Measurements from ENCODE around the gene SNAI1. TPM values are rescaled to one million over a fixed set of nuclear protein-coding genes. Genes with fewer than 3 reads are reported as not detected.

The SNAI1 gene
- total RNA-seq, 1 donor from 2014 or later, result 3.9 TPM

- Mint-ChIP-seq H3K4me3 (ENCODE audit: unreplicated experiment) (peak overlapping the region; percentile 81), H3K36me3 (ENCODE audit: unreplicated experiment) (no peaks in the 10 kb centered on the region), H3K27me3 (ENCODE audit: unreplicated experiment) (peaks cover 3% of the 10 kb centered on the region), H3K9me3 (ENCODE audit: unreplicated experiment) (peaks cover 5% of the 10 kb centered on the region), H3K4me1 (ENCODE audit: low read depth, unreplicated experiment) (peaks cover 31% of the 10 kb centered on the region), H3K27ac (ENCODE audit: unreplicated experiment) (no peak overlapping the region)
- no peak for TF ChIP-seq CTCF (IDR thresholded peaks at IDR 0.05; ENCODE audit: partially characterized antibody, unreplicated experiment)
- no peak for DNase-seq
Measured at GRCh38 chr20:49984426-49985153, 1.8 kb downstream of the SNAI1 start.

GRCh38 chr20:49985157-49985556 lies 2.4 kb downstream of the SNAI1 start:
- Mint-ChIP-seq H3K36me3 (ENCODE audit: unreplicated experiment) (no peaks in the 10 kb centered on the region), H3K4me3 (ENCODE audit: unreplicated experiment) (peak overlapping the region; percentile 42), H3K27ac (ENCODE audit: unreplicated experiment) (no peak overlapping the region), H3K4me1 (ENCODE audit: low read depth, unreplicated experiment) (peaks cover 33% of the 10 kb centered on the region), H3K27me3 (ENCODE audit: unreplicated experiment) (peaks cover 3% of the 10 kb centered on the region), H3K9me3 (ENCODE audit: unreplicated experiment) (peaks cover 5% of the 10 kb centered on the region)
- DNase-seq, result no peak
- TF ChIP-seq CTCF (IDR thresholded peaks at IDR 0.05; ENCODE audit: partially characterized antibody, unreplicated experiment), result no peak

- DNase-seq, result no peak
- Mint-ChIP-seq H3K27ac (ENCODE audit: unreplicated experiment) (no peak overlapping the region), H3K27me3 (ENCODE audit: unreplicated experiment) (peaks cover 2% of the 10 kb centered on the region), H3K36me3 (ENCODE audit: unreplicated experiment) (no peaks in the 10 kb centered on the region), H3K4me3 (ENCODE audit: unreplicated experiment) (no peak overlapping the region), H3K9me3 (ENCODE audit: unreplicated experiment) (peaks cover 5% of the 10 kb centered on the region), H3K4me1 (ENCODE audit: low read depth, unreplicated experiment) (peaks cover 36% of the 10 kb centered on the region)
- TF ChIP-seq CTCF (IDR thresholded peaks at IDR 0.05; ENCODE audit: partially characterized antibody, unreplicated experiment), result no peak
Measured at GRCh38 chr20:49985617-49986016, 2.8 kb downstream of the SNAI1 start.

GRCh38 chr20:49986049-49986448 lies 3.3 kb downstream of the SNAI1 start:
- peaks cover 36% of the 10 kb centered on the region for H3K4me1 Mint-ChIP-seq (ENCODE audit: low read depth, unreplicated experiment)

More at GRCh38 chr20:49986049-49986448, 3.3 kb downstream of the SNAI1 start:
- H3K27me3 Mint-ChIP-seq (ENCODE audit: unreplicated experiment), result peaks cover 2% of the 10 kb centered on the region
- peaks cover 5% of the 10 kb centered on the region for H3K9me3 Mint-ChIP-seq (ENCODE audit: unreplicated experiment)
- TF ChIP-seq CTCF (IDR thresholded peaks at IDR 0.05; ENCODE audit: partially characterized antibody, unreplicated experiment), result no peak
- H3K27ac Mint-ChIP-seq (ENCODE audit: unreplicated experiment), result no peak overlapping the region
- DNase-seq, result no peak
- peak overlapping the region; percentile 38 for H3K4me3 Mint-ChIP-seq (ENCODE audit: unreplicated experiment)
- H3K36me3 Mint-ChIP-seq (ENCODE audit: unreplicated experiment), result no peaks in the 10 kb centered on the region

All from glutamatergic neuron (in vitro differentiated cells).